Skeletal muscle tissue (tissue), 4 donors: ENCODE measurements around the gene ZNF747. TPM values are rescaled to one million over a fixed set of nuclear protein-coding genes. Genes with fewer than 3 reads are reported as not detected.
"Not testable (repeated sequence)": the region's sequence is repeated elsewhere in the genome, so short reads cannot be mapped to it uniquely, and the experiment has no call there.

Experiments used
- H3K27ac ChIP-seq: one replicate; pipeline ENCODE4 v1.7.0; 2013; ENCODE audit warnings: mild to moderate bottlenecking, low read depth, low read length, inconsistent platforms
- H3K27me3 ChIP-seq, 3 donors: one replicate each; pipeline ENCODE4 v1.7.0; 2013; ENCODE audit warnings: low read length in 3 of 3; ENCODE audit not compliant: control insufficient read depth in 3 of 3, insufficient read depth in 3 of 3
- H3K36me3 ChIP-seq, 3 donors: one replicate each; pipeline ENCODE4 v1.7.0; 2013; ENCODE audit warnings: low read length in 3 of 3; ENCODE audit not compliant: control insufficient read depth in 3 of 3, insufficient read depth in 3 of 3
- H3K4me1 ChIP-seq, 3 donors: one replicate each; pipeline ENCODE4 v1.7.0; 2013; ENCODE audit warnings: low read length in 3 of 3, mild to moderate bottlenecking in 3 of 3; ENCODE audit not compliant: control insufficient read depth in 3 of 3, insufficient read depth in 3 of 3
- H3K4me3 ChIP-seq, 3 donors: one replicate each; pipeline ENCODE4 v1.7.0; 2013; ENCODE audit warnings: low read length in 3 of 3
- H3K9ac ChIP-seq, 3 donors: one replicate each; pipeline ENCODE4 v1.7.0; 2013; ENCODE audit warnings: low read length in 3 of 3, mild to moderate bottlenecking in 3 of 3, moderate library complexity in 2 of 3, low read depth in 1 of 3
- H3K9me3 ChIP-seq, 3 donors: one replicate each; pipeline ENCODE4 v1.7.0; 2013; ENCODE audit warnings: low read length in 3 of 3; ENCODE audit not compliant: control insufficient read depth in 3 of 3
- total RNA-seq: library from RNA; depleted of rRNA; stranded (reverse); fragments of >200 nt; gene quantifications from one replicate; pipeline ENCODE4 v1.2.3, GENCODE V29; 2014
- donor health status: Osteomylitis.

The ZNF747 gene
- total RNA-seq, 1 donor from 2014 or later, result 8.4 TPM

GRCh38 chr16:30525844-30526136 lies 8.9 kb downstream of the ZNF747 start:
- Histone ChIP-seq H3K27ac (peak overlapping the region; percentile 99), H3K9me3 (no peaks in the 10 kb centered on the region), H3K9ac (peak overlapping the region; percentile 74 to 85 (median 79)), H3K4me1 (peaks cover 18 to 47% (median 27%) of the 10 kb centered on the region in 3 donors), H3K4me3 (peak overlapping the region; percentile 69 to 78 (median 76)), H3K27me3 (no peaks in the 10 kb centered on the region), H3K36me3 (peaks cover 7 to 13% (median 12%) of the 10 kb centered on the region in 3 donors)

- Histone ChIP-seq H3K9ac (peak overlapping the region in 1 of 3 donors; percentile 85), H3K27me3 (no peaks in the 10 kb centered on the region), H3K36me3 (peaks cover 4 to 8% (median 7%) of the 10 kb centered on the region in 3 donors), H3K4me1 (peaks cover 18 to 44% (median 27%) of the 10 kb centered on the region in 3 donors), H3K27ac (no peak overlapping the region), H3K9me3 (no peaks in the 10 kb centered on the region), H3K4me3 (no peak overlapping the region)
Observed at GRCh38 chr16:30524575-30525568, 9.8 kb downstream of the ZNF747 start.

GRCh38 chr16:30523768-30524574 lies 10.7 kb downstream of the ZNF747 start:
- no peak overlapping the region for H3K4me3 ChIP-seq
- no peaks in the 10 kb centered on the region for H3K9me3 ChIP-seq
- H3K4me1 ChIP-seq, result peaks cover 14 to 38% (median 23%) of the 10 kb centered on the region in 3 donors
- no peak overlapping the region for H3K27ac ChIP-seq
- H3K27me3 ChIP-seq, result no peaks in the 10 kb centered on the region
- peak overlapping the region in 1 of 3 donors; percentile 33 for H3K9ac ChIP-seq
- peaks cover 4 to 8% (median 7%) of the 10 kb centered on the region in 3 donors for H3K36me3 ChIP-seq

- not testable (repeated sequence) for H3K27ac ChIP-seq, H3K27me3 ChIP-seq
Observed at GRCh38 chr16:30522702-30523463, 11.8 kb downstream of the ZNF747 start.

GRCh38 chr16:30521873-30522641 lies 12.6 kb downstream of the ZNF747 start:
- Histone ChIP-seq H3K27ac (no peak overlapping the region), H3K4me3 (no peak overlapping the region), H3K4me1 (peaks cover 0 to 23% (median 11%) of the 10 kb centered on the region in 3 donors), H3K27me3 (peaks cover 0 to 3% (median 0%) of the 10 kb centered on the region in 3 donors), H3K36me3 (peaks cover 4 to 8% (median 7%) of the 10 kb centered on the region in 3 donors), H3K9ac (peak overlapping the region; percentile 3 to 45 (median 13)), H3K9me3 (no peaks in the 10 kb centered on the region)

More at GRCh38 chr16:30522702-30523463, 11.8 kb downstream of the ZNF747 start:
- H3K9me3 ChIP-seq, H3K36me3 ChIP-seq, H3K4me3 ChIP-seq, H3K9ac ChIP-seq: not testable (repeated sequence)
- H3K4me1 ChIP-seq, result peaks cover 6 to 29% (median 15%) of the 10 kb centered on the region in 3 donors

- Histone ChIP-seq H3K27ac (no peak overlapping the region), H3K4me3 (no peak overlapping the region), H3K4me1 (peaks cover 0 to 23% (median 11%) of the 10 kb centered on the region in 3 donors), H3K36me3 (peaks cover 4 to 8% (median 7%) of the 10 kb centered on the region in 3 donors), H3K9ac (peak overlapping the region in 1 of 3 donors; percentile 45), H3K9me3 (no peaks in the 10 kb centered on the region), H3K27me3 (peaks cover 0 to 3% (median 0%) of the 10 kb centered on the region in 3 donors)
Observed at GRCh38 chr16:30521476-30521872, 13.2 kb downstream of the ZNF747 start.

- Histone ChIP-seq H3K9me3 (no peaks in the 10 kb centered on the region), H3K27ac (no peak overlapping the region), H3K4me3 (no peak overlapping the region), H3K27me3 (peaks cover 0 to 3% (median 0%) of the 10 kb centered on the region in 3 donors), H3K4me1 (peaks cover 0 to 10% (median 6%) of the 10 kb centered on the region in 3 donors), H3K9ac (no peak overlapping the region), H3K36me3 (peaks cover 0 to 2% (median 2%) of the 10 kb centered on the region in 3 donors)
Observed at GRCh38 chr16:30519120-30520049, 15.3 kb downstream of the ZNF747 start.

- Histone ChIP-seq H3K4me3 (no peak overlapping the region), H3K4me1 (peaks cover 0 to 7% (median 6%) of the 10 kb centered on the region in 3 donors), H3K27me3 (peaks cover 0 to 3% (median 0%) of the 10 kb centered on the region in 3 donors), H3K36me3 (no peaks in the 10 kb centered on the region), H3K9me3 (no peaks in the 10 kb centered on the region), H3K27ac (no peak overlapping the region), H3K9ac (no peak overlapping the region)
Observed at GRCh38 chr16:30518552-30518951, 16.1 kb downstream of the ZNF747 start.
